H1 (cell line): ENCODE results near the gene CGREF1.

Experiments
- CTCF ChIP-seq, 3 experiments: IDR thresholded peaks; 1 replicate in 2 of 3; 2 replicates in 1 of 3; pipeline versions ENCODE4 v1.5.1 to v1.6.1; 2011; ENCODE audit warnings: low read length in 3 of 3, mild to moderate bottlenecking in 3 of 3, inconsistent platforms in 2 of 3, low read depth in 1 of 3, moderate library complexity in 1 of 3; ENCODE audit not compliant: insufficient read depth in 1 of 3; ENCODE audit errors: control extremely low read depth in 1 of 3
- JUND ChIP-seq: IDR thresholded peaks from 2 replicates; pipeline ENCODE4 v1.6.1; 2011; ENCODE audit warnings: mild to moderate bottlenecking, improper control_type of control experiment, low read length
- POLR2A ChIP-seq, 2 experiments: IDR thresholded peaks; 1 replicate in 1 of 2; 2 replicates in 1 of 2; pipeline ENCODE4 v1.6.1; 2011; ENCODE audit warnings: low read depth in 2 of 2, low read length in 2 of 2, mild to moderate bottlenecking in 2 of 2; ENCODE audit errors: control extremely low read depth in 1 of 2
- YY1 ChIP-seq: IDR thresholded peaks from 2 replicates; pipeline ENCODE4 v1.6.1; 2011; ENCODE audit warnings: low read depth, mild to moderate bottlenecking, low read length
- ZNF274 ChIP-seq: IDR thresholded peaks from 2 replicates; pipeline ENCODE4 v1.7.0; 2012; ENCODE audit warnings: low read length, borderline replicate concordance; ENCODE audit errors: extremely low read depth

DNA sequence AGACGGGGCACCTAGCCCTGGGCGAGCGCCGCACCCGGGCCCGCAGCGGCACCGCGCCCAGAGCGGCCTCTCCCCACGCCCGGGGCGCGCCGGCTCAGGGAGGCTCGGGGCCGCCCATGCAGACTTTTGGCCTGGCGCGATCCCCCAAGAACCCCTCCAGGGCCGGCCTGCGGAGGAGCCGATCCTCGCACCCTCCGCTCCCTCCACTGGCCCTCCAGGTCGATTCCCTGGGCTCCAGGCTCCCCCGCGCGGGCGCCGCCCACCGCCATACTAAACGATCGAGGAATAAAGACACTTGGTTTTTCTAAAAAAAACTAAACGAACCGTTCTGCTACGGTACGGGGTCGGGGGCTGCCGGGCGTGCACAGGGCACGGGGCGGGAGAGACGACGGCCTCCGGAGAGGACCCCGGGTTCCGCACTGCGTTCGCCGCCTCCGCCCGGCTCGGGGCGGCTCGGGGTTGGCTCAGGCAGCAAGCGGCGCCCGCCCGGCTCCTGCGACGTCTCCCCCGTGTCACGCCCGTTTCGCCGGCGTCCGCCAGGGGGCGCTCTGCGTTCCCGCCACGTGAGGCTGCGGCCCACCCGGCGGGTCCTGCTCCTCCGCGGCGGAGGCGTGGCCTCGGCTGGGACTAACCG is 32.7 kb downstream of the CGREF1 start:
- no peak for TF ChIP-seq ZNF274
- TF ChIP-seq YY1, result no peak; the same call in 1 of the 2 replicates
- TF ChIP-seq JUND, result no peak
- peak in 2 of 3 experiments; percentile 81 to 84; a peak in 3 of 4 replicates for TF ChIP-seq CTCF (IDR thresholded peaks at IDR 0.05; ENCODE audit: control extremely low read depth in 1 of 3, insufficient read depth in 1 of 3, low read depth in 1 of 3, low read length in 3 of 3)
- peak in 1 of 2 experiments; percentile 40; a peak in 1 of 3 replicates for TF ChIP-seq POLR2A (IDR thresholded peaks at IDR 0.05; ENCODE audit: control extremely low read depth in 1 of 2, low read depth in 2 of 2, low read length in 2 of 2)
